ENCODE measurements around the gene TPPP.

TPPP gene

GRCh38 chr5:665541-665955, 27.6 kb downstream of the TPPP start:
- DNase-seq (ENCODE audit: low spot score): no peak

- no peak for DNase-seq (ENCODE audit: low spot score)
Observed at GRCh38 chr5:664994-665360, 28.2 kb downstream of the TPPP start.

- no peak for DNase-seq (ENCODE audit: low spot score)
Observed at GRCh38 chr5:664343-664993, 28.7 kb downstream of the TPPP start.

- no peak for DNase-seq (ENCODE audit: low spot score)
Observed at GRCh38 chr5:663436-664342, 29.5 kb downstream of the TPPP start.

- DNase-seq (ENCODE audit: low spot score): no peak
Observed at GRCh38 chr5:662751-663435, 30.3 kb downstream of the TPPP start.

GRCh38 chr5:661891-662750, 31.0 kb downstream of the TPPP start:
- DNase-seq (ENCODE audit: low spot score): no peak

- DNase-seq (ENCODE audit: low spot score): no peak
Observed at GRCh38 chr5:660491-661030, 32.6 kb downstream of the TPPP start.

GRCh38 chr5:659496-660263, 33.5 kb downstream of the TPPP start:
- DNase-seq (ENCODE audit: low spot score): no peak

GRCh38 chr5:658103-658502, 35.0 kb downstream of the TPPP start:
- no peak for DNase-seq (ENCODE audit: low spot score)

GRCh38 chr5:657570-657969, 35.6 kb downstream of the TPPP start:
- DNase-seq (ENCODE audit: low spot score): no peak

GRCh38 chr5:655406-655805, 37.7 kb downstream of the TPPP start:
- no peak for DNase-seq (ENCODE audit: low spot score)

- DNase-seq (ENCODE audit: low spot score): no peak
Observed at GRCh38 chr5:654071-654778, 38.9 kb downstream of the TPPP start.

GRCh38 chr5:652773-653350, 40.3 kb downstream of the TPPP start:
- DNase-seq (ENCODE audit: low spot score): no peak

- DNase-seq (ENCODE audit: low spot score): no peak
Observed at GRCh38 chr5:652023-652515, 41.1 kb downstream of the TPPP start.

GRCh38 chr5:651296-652022, 41.7 kb downstream of the TPPP start:
- no peak for DNase-seq (ENCODE audit: low spot score)

- DNase-seq (ENCODE audit: low spot score): no peak
Observed at GRCh38 chr5:647727-648126, 45.4 kb downstream of the TPPP start.

- DNase-seq (ENCODE audit: low spot score): no peak
Observed at GRCh38 chr5:647311-647710, 45.8 kb downstream of the TPPP start.

- no peak for DNase-seq (ENCODE audit: low spot score)
Observed at GRCh38 chr5:646396-647201, 46.6 kb downstream of the TPPP start.

Measured in left forelimb (tissue), 1 donor.